Neutrophil (primary cell): ENCODE results near the gene NKAIN1.

Source experiments
- H3K27ac ChIP-seq: fragments of 200-600 bp; sonication (generic); 2 replicates; pipeline ENCODE4 v1.5.1; 2016; ENCODE audit warnings: mild to moderate bottlenecking, moderate library complexity
- H3K27me3 ChIP-seq: fragments of 200-600 bp; sonication (generic); 2 replicates; pipeline ENCODE4 v1.6.0; 2016; ENCODE audit warnings: mild to moderate bottlenecking
- H3K36me3 ChIP-seq: fragments of 200-600 bp; sonication (generic); 2 replicates; pipeline ENCODE4 v1.5.1; 2017
- H3K4me1 ChIP-seq, 2 experiments: fragments of 200-600 bp in 1 of 2; sonication (generic) in 1 of 2; 1 replicate in 1 of 2; 2 replicates in 1 of 2; pipeline versions ENCODE4 v1.5.1 to v1.6.1; 2013 to 2016; ENCODE audit warnings: low read depth in 1 of 2, low read length in 1 of 2, mild to moderate bottlenecking in 1 of 2, moderate library complexity in 1 of 2; ENCODE audit not compliant: control insufficient read depth in 1 of 2, insufficient read depth in 1 of 2
- H3K4me3 ChIP-seq, 2 experiments: fragments of 200-600 bp in 1 of 2; sonication (generic) in 1 of 2; 1 replicate in 1 of 2; 2 replicates in 1 of 2; pipeline ENCODE4 v1.5.1; 2013 to 2016; ENCODE audit warnings: low read depth in 1 of 2, low read length in 1 of 2, mild to moderate bottlenecking in 1 of 2, moderate library complexity in 1 of 2
- H3K9me3 ChIP-seq: fragments of 200-600 bp; sonication (generic); 2 replicates; pipeline ENCODE4 v1.5.1; 2016
- TF ChIP-seq, protein P1 (sequence below): fragments of 200-600 bp; sonication (generic); IDR thresholded peaks from 2 replicates; pipeline ENCODE4 v1.5.1; 2016; ENCODE audit warnings: antibody characterized with exemption

The NKAIN1 gene

DNA sequence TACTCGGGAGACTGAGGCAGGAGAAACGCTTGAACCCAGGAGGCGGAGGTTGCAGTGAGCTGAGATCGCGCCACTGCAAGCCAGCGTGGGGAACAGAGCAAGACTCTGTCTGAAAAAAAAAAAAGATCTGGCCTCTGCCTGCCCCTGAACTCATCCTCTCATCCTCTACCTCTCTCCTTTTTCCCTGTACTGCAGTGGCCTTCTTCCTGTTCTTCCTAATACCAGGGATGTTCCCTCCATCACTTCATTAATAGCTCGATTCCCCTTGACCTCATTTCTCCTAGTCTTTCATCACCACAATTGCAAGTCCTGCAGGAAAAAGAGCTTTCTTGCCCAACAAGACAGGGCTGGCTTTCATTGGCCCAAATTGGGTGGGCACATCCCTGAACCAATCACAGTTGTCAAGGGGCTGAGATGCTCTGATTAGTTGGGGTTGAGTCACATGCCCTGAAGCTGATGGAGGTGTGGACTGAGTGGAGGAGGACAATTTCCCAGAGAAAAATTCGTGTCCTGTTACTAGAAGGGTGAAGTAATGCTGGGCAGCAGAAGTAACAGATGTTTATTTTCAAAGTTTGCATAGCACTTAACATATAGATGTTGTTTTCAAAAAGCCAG lies 87.4 kb downstream of the NKAIN1 start:
- peaks cover 2 to 9% of the 10 kb centered on the region in 2 experiments for H3K4me1 ChIP-seq
- no peak overlapping the region for H3K4me3 ChIP-seq
- H3K27me3 ChIP-seq = peaks cover 26% of the 10 kb centered on the region
- no peak overlapping the region for H3K27ac ChIP-seq
- H3K9me3 ChIP-seq = no peaks in the 10 kb centered on the region
- TF ChIP-seq, protein P1, sequence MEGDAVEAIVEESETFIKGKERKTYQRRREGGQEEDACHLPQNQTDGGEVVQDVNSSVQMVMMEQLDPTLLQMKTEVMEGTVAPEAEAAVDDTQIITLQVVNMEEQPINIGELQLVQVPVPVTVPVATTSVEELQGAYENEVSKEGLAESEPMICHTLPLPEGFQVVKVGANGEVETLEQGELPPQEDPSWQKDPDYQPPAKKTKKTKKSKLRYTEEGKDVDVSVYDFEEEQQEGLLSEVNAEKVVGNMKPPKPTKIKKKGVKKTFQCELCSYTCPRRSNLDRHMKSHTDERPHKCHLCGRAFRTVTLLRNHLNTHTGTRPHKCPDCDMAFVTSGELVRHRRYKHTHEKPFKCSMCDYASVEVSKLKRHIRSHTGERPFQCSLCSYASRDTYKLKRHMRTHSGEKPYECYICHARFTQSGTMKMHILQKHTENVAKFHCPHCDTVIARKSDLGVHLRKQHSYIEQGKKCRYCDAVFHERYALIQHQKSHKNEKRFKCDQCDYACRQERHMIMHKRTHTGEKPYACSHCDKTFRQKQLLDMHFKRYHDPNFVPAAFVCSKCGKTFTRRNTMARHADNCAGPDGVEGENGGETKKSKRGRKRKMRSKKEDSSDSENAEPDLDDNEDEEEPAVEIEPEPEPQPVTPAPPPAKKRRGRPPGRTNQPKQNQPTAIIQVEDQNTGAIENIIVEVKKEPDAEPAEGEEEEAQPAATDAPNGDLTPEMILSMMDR = no peak
- H3K36me3 ChIP-seq = no peaks in the 10 kb centered on the region

- H3K36me3 ChIP-seq = no peaks in the 10 kb centered on the region
- no peak overlapping the region for H3K4me3 ChIP-seq
- H3K27me3 ChIP-seq = peaks cover 25% of the 10 kb centered on the region
- no peaks in the 10 kb centered on the region for H3K9me3 ChIP-seq
- H3K27ac ChIP-seq = no peak overlapping the region
- TF ChIP-seq, protein P1 = no peak
- peaks cover 2 to 9% of the 10 kb centered on the region in 2 experiments for H3K4me1 ChIP-seq
These were observed 88.3 kb downstream of the NKAIN1 start for GRCh38 chr1:31151402-31151801.

DNA sequence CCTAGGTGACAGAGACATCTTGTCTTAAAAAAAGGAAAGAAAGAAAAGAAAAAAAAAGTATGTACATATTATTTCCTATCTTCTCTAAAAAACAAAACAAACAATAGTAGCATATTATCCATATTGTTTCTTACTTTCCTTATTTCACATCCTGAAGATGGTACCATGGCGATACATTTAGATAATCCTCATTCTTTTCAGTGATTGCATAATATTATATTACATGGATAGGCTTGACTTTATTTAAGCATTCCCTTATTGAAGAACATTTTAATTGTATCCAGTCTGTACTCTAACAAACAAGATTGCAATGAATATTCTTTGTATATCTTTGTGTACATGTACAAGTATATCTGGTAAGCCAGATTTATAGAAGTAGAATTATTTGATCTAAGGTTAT lies 91.3 kb downstream of the NKAIN1 start:
- TF ChIP-seq, protein P1 = no peak

GRCh38 chr1:31145648-31146047 lies 94.0 kb downstream of the NKAIN1 start:
- H3K36me3 ChIP-seq = no peaks in the 10 kb centered on the region
- no peak overlapping the region for H3K4me3 ChIP-seq
- TF ChIP-seq, protein P1 = no peak
- H3K27me3 ChIP-seq = no peaks in the 10 kb centered on the region
- H3K4me1 ChIP-seq = no peaks in the 10 kb centered on the region
- H3K9me3 ChIP-seq = no peaks in the 10 kb centered on the region
- H3K27ac ChIP-seq = no peak overlapping the region

More for the DNA sequence above, 91.3 kb downstream of the NKAIN1 start:
- H3K4me1 ChIP-seq = no peaks in the 10 kb centered on the region
- H3K27me3 ChIP-seq = no peaks in the 10 kb centered on the region
- no peaks in the 10 kb centered on the region for H3K36me3 ChIP-seq
- H3K4me3 ChIP-seq = no peak overlapping the region
- no peak overlapping the region for H3K27ac ChIP-seq
- no peaks in the 10 kb centered on the region for H3K9me3 ChIP-seq

DNA sequence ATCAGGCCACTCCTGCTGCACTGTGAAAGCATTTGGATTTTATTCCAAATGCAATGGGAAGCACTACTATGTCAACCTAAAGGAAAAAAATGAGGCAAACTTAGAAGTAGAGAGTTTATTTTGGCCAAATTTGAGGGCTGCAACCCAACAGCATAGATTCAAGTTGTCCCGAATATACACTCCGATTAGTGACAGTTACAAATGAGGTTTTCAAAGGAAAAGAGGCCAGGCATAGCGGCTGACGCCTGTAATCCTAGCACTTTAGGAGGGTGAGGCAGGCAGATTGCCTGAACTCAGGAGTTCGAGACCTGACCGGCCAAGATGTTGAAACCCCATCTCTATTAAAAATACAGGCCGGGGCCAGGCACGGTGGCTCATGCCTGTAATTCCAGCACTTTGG lies 95.2 kb downstream of the NKAIN1 start:
- H3K9me3 ChIP-seq = no peaks in the 10 kb centered on the region
- H3K27ac ChIP-seq = no peak overlapping the region
- no peaks in the 10 kb centered on the region for H3K36me3 ChIP-seq
- TF ChIP-seq, protein P1 = no peak
- H3K27me3 ChIP-seq = no peaks in the 10 kb centered on the region
- no peak overlapping the region for H3K4me3 ChIP-seq
- no peaks in the 10 kb centered on the region for H3K4me1 ChIP-seq
